ENCODE data around the gene DCUN1D3. TPM values are rescaled to one million over a fixed set of nuclear protein-coding genes. Genes with fewer than 3 reads are reported as not detected.

The DCUN1D3 gene
- total and polyA plus RNA-seq, 2 experiments from 2014 or later, result 15.0 to 40.3 TPM

- Histone ChIP-seq H4K20me1 (ENCODE audit: insufficient read depth, poor library complexity, severe bottlenecking) (peaks cover 15% of the 10 kb centered on the region), H3K9me2 (replicated peaks; ENCODE audit: insufficient read depth) (no peaks in the 10 kb centered on the region), H3K27me3 (no peaks in the 10 kb centered on the region), H3K4me2 (peak overlapping the region; percentile 12), H3K79me2 (peaks cover 84% of the 10 kb centered on the region), H3K36me3 (replicated peaks; ENCODE audit: insufficient read depth, low read depth) (no peaks in the 10 kb centered on the region), H3K9me3 (ENCODE audit: low read depth) (no peaks in the 10 kb centered on the region), H3K27ac (peak overlapping the region; percentile 45), H3K4me3 (no peak overlapping the region), H3K4me1 (ENCODE audit: insufficient read depth) (peaks cover 68% of the 10 kb centered on the region), H2AFZ (no peak overlapping the region)
- TF ChIP-seq EZH2phosphoT487 (IDR thresholded peaks at IDR 0.05; ENCODE audit: low read depth, severe bottlenecking, unreplicated experiment), result no peak
- TF ChIP-seq CTCF (IDR thresholded peaks at IDR 0.05; ENCODE audit: poor library complexity), result no peak
- TF ChIP-seq EZH2 (IDR thresholded peaks at IDR 0.05; ENCODE audit: borderline replicate concordance), result no peak
- 70% methylated on average over 6 of the region's 6 CpGs for WGBS (ENCODE audit: low lambda C conversion rate, missing lambda C conversion rate)
- DNase-seq (ENCODE audit: low spot score), result no peak
Observed at GRCh38 chr16:20881503-20881878, 18.7 kb downstream of the DCUN1D3 start.

- peaks cover 63% of the 10 kb centered on the region for H3K4me1 ChIP-seq (ENCODE audit: insufficient read depth)
- no peaks in the 10 kb centered on the region for H3K9me2 ChIP-seq (replicated peaks; ENCODE audit: insufficient read depth)
- H3K4me3 ChIP-seq, result no peak overlapping the region
- no peaks in the 10 kb centered on the region for H3K27me3 ChIP-seq
- H3K36me3 ChIP-seq (replicated peaks; ENCODE audit: insufficient read depth, low read depth), result no peaks in the 10 kb centered on the region
- H3K9me3 ChIP-seq (ENCODE audit: low read depth), result no peaks in the 10 kb centered on the region
- H2AFZ ChIP-seq, result no peak overlapping the region
- 64% methylated on average over 3 of the region's 3 CpGs for WGBS (ENCODE audit: low lambda C conversion rate, missing lambda C conversion rate)
- no peak for DNase-seq (ENCODE audit: low spot score)
- no peak for TF ChIP-seq CTCF (IDR thresholded peaks at IDR 0.05; ENCODE audit: poor library complexity)
- peaks cover 84% of the 10 kb centered on the region for H3K79me2 ChIP-seq
- peak overlapping the region; percentile 12 for H3K4me2 ChIP-seq
- peaks cover 11% of the 10 kb centered on the region for H4K20me1 ChIP-seq (ENCODE audit: insufficient read depth, poor library complexity, severe bottlenecking)
- peak overlapping the region; percentile 45 for H3K27ac ChIP-seq
Observed at GRCh38 chr16:20880867-20881502, 19.2 kb downstream of the DCUN1D3 start.

- TF ChIP-seq EZH2phosphoT487 (IDR thresholded peaks at IDR 0.05; ENCODE audit: low read depth, severe bottlenecking, unreplicated experiment), result no peak
- TF ChIP-seq CTCF (IDR thresholded peaks at IDR 0.05; ENCODE audit: poor library complexity), result no peak
- no peak for TF ChIP-seq EZH2 (IDR thresholded peaks at IDR 0.05; ENCODE audit: borderline replicate concordance)
- peaks cover 15% of the 10 kb centered on the region for H4K20me1 ChIP-seq (ENCODE audit: insufficient read depth, poor library complexity, severe bottlenecking)
- no peaks in the 10 kb centered on the region for H3K36me3 ChIP-seq (replicated peaks; ENCODE audit: insufficient read depth, low read depth)
- WGBS (ENCODE audit: low lambda C conversion rate, missing lambda C conversion rate), result 52% methylated on average over 7 of the region's 7 CpGs
- H3K27ac ChIP-seq, result peak overlapping the region; percentile 84
- no peak overlapping the region for H2AFZ ChIP-seq
- H3K4me3 ChIP-seq, result no peak overlapping the region
- H3K4me1 ChIP-seq (ENCODE audit: insufficient read depth), result peaks cover 59% of the 10 kb centered on the region
- H3K27me3 ChIP-seq, result no peaks in the 10 kb centered on the region
- H3K9me3 ChIP-seq (ENCODE audit: low read depth), result no peaks in the 10 kb centered on the region
- peaks cover 84% of the 10 kb centered on the region for H3K79me2 ChIP-seq
- no peak for DNase-seq (ENCODE audit: low spot score)
- no peaks in the 10 kb centered on the region for H3K9me2 ChIP-seq (replicated peaks; ENCODE audit: insufficient read depth)
- peak overlapping the region; percentile 57 for H3K4me2 ChIP-seq
Observed at GRCh38 chr16:20879175-20880040, 20.8 kb downstream of the DCUN1D3 start.

Measured in hepatocyte (in vitro differentiated cells).